GM23248 (cell line): ENCODE data around the gene C5orf47.

Experiments
- EZH2 ChIP-seq: fragments of 200-600 bp; sonication (generic); IDR thresholded peaks from 2 replicates; pipeline ENCODE4 v1.6.1; 2018; ENCODE audit warnings: antibody characterized with exemption, mild to moderate bottlenecking; ENCODE audit not compliant: insufficient read depth, poor library complexity, severe bottlenecking
- EZH2phosphoT487 ChIP-seq: fragments of 200-600 bp; sonication (generic); IDR thresholded peaks from 2 replicates; pipeline ENCODE4 v1.6.1; 2018; ENCODE audit warnings: antibody characterized with exemption, moderate library complexity, mild to moderate bottlenecking, low read depth; ENCODE audit not compliant: insufficient read depth

DNA sequence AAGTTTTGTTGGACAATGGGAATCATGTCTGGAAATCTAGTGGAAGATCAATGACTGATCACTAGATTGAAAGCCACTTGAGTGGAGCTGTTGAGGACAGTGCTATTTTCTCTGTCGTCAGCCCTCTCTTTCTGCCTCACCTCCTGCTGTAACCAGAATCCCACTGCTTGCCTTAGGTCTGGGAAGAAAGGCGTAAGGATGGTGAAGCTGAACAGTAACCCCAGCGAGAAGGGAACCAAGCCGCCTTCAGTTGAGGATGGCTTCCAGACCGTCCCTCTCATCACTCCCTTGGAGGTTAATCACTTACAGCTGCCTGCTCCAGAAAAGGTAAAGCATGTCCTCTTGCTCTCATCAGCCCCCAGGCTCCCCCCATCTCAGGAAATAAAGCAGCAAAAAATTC is 57.6 kb downstream of the C5orf47 start:
- TF ChIP-seq EZH2phosphoT487 (no peak), EZH2 (no peak)
